Panc1 (cell line): Measurements from ENCODE around the gene HUS1B.

ENCODE experiments used
- POLR2AphosphoS5 ChIP-seq: IDR thresholded peaks from 2 replicates; pipeline ENCODE4 v1.6.1; 2012; ENCODE audit warnings: mild to moderate bottlenecking, low read depth, low read length, moderate library complexity
- REST ChIP-seq, 2 experiments: IDR thresholded peaks; 2 replicates each; pipeline ENCODE4 v1.6.1; 2011 to 2012; ENCODE audit warnings: low read depth in 2 of 2, control low read depth in 1 of 2, low read length in 1 of 2, mild to moderate bottlenecking in 1 of 2, moderate library complexity in 1 of 2; ENCODE audit not compliant: insufficient read depth in 1 of 2
- SIN3A ChIP-seq: IDR thresholded peaks from 2 replicates; pipeline ENCODE4 v1.6.1; 2012; ENCODE audit warnings: low read depth, mild to moderate bottlenecking, low read length, moderate library complexity, borderline replicate concordance; ENCODE audit not compliant: insufficient read depth
- TF ChIP-seq, protein P1 (sequence below): fragments of 450-650 bp; IDR thresholded peaks from 2 replicates; pipeline ENCODE4 v1.5.1; 2017; ENCODE audit warnings: mild to moderate bottlenecking

DNA sequence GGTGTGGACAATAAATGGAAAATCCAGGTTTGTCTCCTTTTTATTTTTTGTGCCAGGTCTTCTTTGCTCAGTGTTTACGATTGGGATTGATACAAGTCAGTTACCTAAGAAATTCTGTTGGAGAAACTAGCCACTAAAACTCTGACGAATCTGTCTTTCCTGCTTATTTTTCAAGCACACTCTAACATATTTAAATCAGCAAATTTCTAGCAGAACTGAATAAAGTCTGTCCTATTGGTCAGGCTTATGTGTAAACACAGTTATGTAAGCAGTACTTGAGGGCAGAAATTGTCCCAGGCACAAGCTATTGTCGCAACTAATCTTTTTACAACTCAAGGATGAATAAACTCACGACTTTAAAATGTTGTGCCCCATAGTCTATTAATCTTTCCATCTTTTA, 48.1 kb upstream of the HUS1B start:
- TF ChIP-seq, protein P1, sequence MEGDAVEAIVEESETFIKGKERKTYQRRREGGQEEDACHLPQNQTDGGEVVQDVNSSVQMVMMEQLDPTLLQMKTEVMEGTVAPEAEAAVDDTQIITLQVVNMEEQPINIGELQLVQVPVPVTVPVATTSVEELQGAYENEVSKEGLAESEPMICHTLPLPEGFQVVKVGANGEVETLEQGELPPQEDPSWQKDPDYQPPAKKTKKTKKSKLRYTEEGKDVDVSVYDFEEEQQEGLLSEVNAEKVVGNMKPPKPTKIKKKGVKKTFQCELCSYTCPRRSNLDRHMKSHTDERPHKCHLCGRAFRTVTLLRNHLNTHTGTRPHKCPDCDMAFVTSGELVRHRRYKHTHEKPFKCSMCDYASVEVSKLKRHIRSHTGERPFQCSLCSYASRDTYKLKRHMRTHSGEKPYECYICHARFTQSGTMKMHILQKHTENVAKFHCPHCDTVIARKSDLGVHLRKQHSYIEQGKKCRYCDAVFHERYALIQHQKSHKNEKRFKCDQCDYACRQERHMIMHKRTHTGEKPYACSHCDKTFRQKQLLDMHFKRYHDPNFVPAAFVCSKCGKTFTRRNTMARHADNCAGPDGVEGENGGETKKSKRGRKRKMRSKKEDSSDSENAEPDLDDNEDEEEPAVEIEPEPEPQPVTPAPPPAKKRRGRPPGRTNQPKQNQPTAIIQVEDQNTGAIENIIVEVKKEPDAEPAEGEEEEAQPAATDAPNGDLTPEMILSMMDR, result no peak
- TF ChIP-seq SIN3A, result no peak
- TF ChIP-seq REST (IDR thresholded peaks at IDR 0.05; ENCODE audit: insufficient read depth in 1 of 2, low read depth in 2 of 2, low read length in 1 of 2), result no peak
- TF ChIP-seq POLR2AphosphoS5, result no peak
